H9 (cell line): Measurements from ENCODE around the gene SNTN. TPM values are rescaled to one million over a fixed set of nuclear protein-coding genes. Genes with fewer than 3 reads are reported as not detected.

Experiments
- DNase-seq: peaks from one replicate; pipeline ENCODE4 v3.0.0-alpha.2; 2017
- H2AFZ ChIP-seq: one replicate; pipeline ENCODE4 v1.6.1; 2013; ENCODE audit warnings: mild to moderate bottlenecking, low read length, control low read depth, moderate library complexity
- H2AK5ac ChIP-seq: 2 replicates; pipeline ENCODE4 v1.6.1; 2013; ENCODE audit warnings: low read length, control low read depth, mixed read lengths; ENCODE audit not compliant: insufficient read length
- H2BK120ac ChIP-seq: one replicate; pipeline ENCODE4 v1.6.1; 2013; ENCODE audit warnings: low read depth, mild to moderate bottlenecking, low read length, control low read depth, inconsistent platforms; ENCODE audit not compliant: poor library complexity, severe bottlenecking
- H2BK12ac ChIP-seq: 2 replicates; pipeline ENCODE4 v1.6.1; 2013; ENCODE audit warnings: low read length, control low read depth, mixed read lengths, low read depth; ENCODE audit not compliant: insufficient read length
- H2BK15ac ChIP-seq: 2 replicates; pipeline ENCODE4 v1.6.1; 2013; ENCODE audit warnings: low read depth, low read length, control low read depth
- H2BK20ac ChIP-seq: one replicate; pipeline ENCODE4 v1.6.1; 2013; ENCODE audit warnings: low read depth, mild to moderate bottlenecking, low read length, control low read depth, inconsistent platforms; ENCODE audit not compliant: poor library complexity, severe bottlenecking
- H2BK5ac ChIP-seq: 2 replicates; pipeline ENCODE4 v1.6.1; 2013; ENCODE audit warnings: low read length, control low read depth, mixed read lengths; ENCODE audit not compliant: insufficient read length
- H3K14ac ChIP-seq: 2 replicates; pipeline ENCODE4 v1.6.1; 2013; ENCODE audit warnings: low read length, control low read depth; ENCODE audit not compliant: insufficient read depth
- H3K18ac ChIP-seq: 2 replicates; pipeline ENCODE4 v1.6.1; 2013; ENCODE audit warnings: low read depth, mild to moderate bottlenecking, mixed read lengths, low read length, control low read depth; ENCODE audit not compliant: insufficient read length
- H3K23ac ChIP-seq: 2 replicates; pipeline ENCODE4 v1.6.1; 2013; ENCODE audit warnings: low read length, control low read depth, mixed read lengths, low read depth; ENCODE audit not compliant: insufficient read length
- H3K23me2 ChIP-seq: 2 replicates; pipeline ENCODE4 v1.6.1; 2013; ENCODE audit warnings: low read depth, mild to moderate bottlenecking, mixed read lengths, low read length, control low read depth; ENCODE audit not compliant: insufficient read length, poor library complexity, severe bottlenecking
- H3K27ac ChIP-seq: 2 replicates; pipeline ENCODE4 v1.5.1; 2013; ENCODE audit warnings: low read length, control low read depth, mixed read lengths, low read depth; ENCODE audit not compliant: insufficient read length
- H3K27me3 ChIP-seq: 2 replicates; pipeline ENCODE4 v1.6.1; 2013; ENCODE audit warnings: low read length, control low read depth, inconsistent platforms; ENCODE audit not compliant: insufficient read depth
- H3K4ac ChIP-seq: 2 replicates; pipeline ENCODE4 v1.6.1; 2013; ENCODE audit warnings: low read depth, mild to moderate bottlenecking, control low read depth, inconsistent platforms, low read length, moderate library complexity
- H3K4me1 ChIP-seq: 2 replicates; pipeline ENCODE4 v1.6.1; 2013; ENCODE audit warnings: low read length, control low read depth, inconsistent platforms; ENCODE audit not compliant: insufficient read depth
- H3K4me2 ChIP-seq: 2 replicates; pipeline ENCODE4 v1.6.1; 2013; ENCODE audit warnings: low read length, control low read depth, mixed read lengths; ENCODE audit not compliant: insufficient read length, insufficient read depth
- H3K56ac ChIP-seq: 2 replicates; pipeline ENCODE4 v1.6.1; 2013; ENCODE audit warnings: low read depth, mild to moderate bottlenecking, mixed read lengths, low read length, control low read depth; ENCODE audit not compliant: insufficient read length
- H3K79me1 ChIP-seq: 2 replicates; pipeline ENCODE4 v1.6.1; 2013; ENCODE audit warnings: low read depth, mild to moderate bottlenecking, moderate library complexity, low read length, control low read depth, inconsistent platforms; ENCODE audit not compliant: insufficient read depth, poor library complexity, severe bottlenecking
- H3K79me2 ChIP-seq: 2 replicates; pipeline ENCODE4 v1.6.1; 2013; ENCODE audit warnings: low read length, control low read depth, inconsistent platforms; ENCODE audit not compliant: insufficient read depth
- H3K9ac ChIP-seq: 2 replicates; pipeline ENCODE4 v1.6.1; 2013; ENCODE audit warnings: low read length, control low read depth, mixed read lengths; ENCODE audit not compliant: insufficient read length; ENCODE audit errors: extremely low read depth
- H3K9me3 ChIP-seq: one replicate; pipeline ENCODE4 v1.6.1; 2013; ENCODE audit warnings: low read depth, low read length, inconsistent platforms; ENCODE audit not compliant: control insufficient read depth
- H3T11ph ChIP-seq: one replicate; pipeline ENCODE4 v1.6.1; 2013; ENCODE audit warnings: mild to moderate bottlenecking, low read length, control low read depth, inconsistent platforms
- H4K20me1 ChIP-seq: one replicate; pipeline ENCODE4 v1.6.1; 2013; ENCODE audit not compliant: control insufficient read depth, insufficient read length, insufficient read depth
- H4K5ac ChIP-seq: 2 replicates; pipeline ENCODE4 v1.6.1; 2013; ENCODE audit warnings: low read depth, mild to moderate bottlenecking, mixed read lengths, low read length, control low read depth; ENCODE audit not compliant: insufficient read length
- H4K8ac ChIP-seq: replicated peaks from 2 replicates; pipeline ENCODE4 v1.6.1; 2013; ENCODE audit warnings: low read length, control low read depth, mixed read lengths, low read depth; ENCODE audit not compliant: insufficient read length
- H4K91ac ChIP-seq: 2 replicates; pipeline ENCODE4 v1.6.1; 2013; ENCODE audit warnings: low read depth, mild to moderate bottlenecking, moderate library complexity, mixed read lengths, low read length, control low read depth; ENCODE audit not compliant: insufficient read length
- H3K27ac Mint-ChIP-seq, 3 experiments: 2 replicates in 2 of 3; 3 replicates in 1 of 3; pipeline ENCODE4 v1.8.0; 2020 to 2021; ENCODE audit warnings: mixed read lengths in 3 of 3, mild to moderate bottlenecking in 1 of 3, moderate library complexity in 1 of 3
- H3K27me3 Mint-ChIP-seq: 2 replicates; pipeline ENCODE4 v1.8.0; 2021; ENCODE audit warnings: low read depth, mild to moderate bottlenecking, moderate library complexity, mixed read lengths
- H3K36me3 Mint-ChIP-seq, 3 experiments: 2 replicates in 2 of 3; 3 replicates in 1 of 3; pipeline ENCODE4 v1.8.0; 2020 to 2021; ENCODE audit warnings: low read depth in 3 of 3, mixed read lengths in 3 of 3; ENCODE audit not compliant: insufficient read depth in 1 of 3
- H3K4me1 Mint-ChIP-seq, 2 experiments: 2 replicates each; pipeline ENCODE4 v1.8.0; 2020; ENCODE audit warnings: mixed read lengths in 2 of 2
- H3K4me3 Mint-ChIP-seq, 2 experiments: 2 replicates in 1 of 2; 3 replicates in 1 of 2; pipeline ENCODE4 v1.8.0; 2020 to 2021; ENCODE audit warnings: mild to moderate bottlenecking in 2 of 2, mixed read lengths in 2 of 2, moderate library complexity in 1 of 2
- H3K9me3 Mint-ChIP-seq, 2 experiments: 2 replicates in 1 of 2; 3 replicates in 1 of 2; pipeline ENCODE4 v1.8.0; 2020; ENCODE audit warnings: mild to moderate bottlenecking in 2 of 2, mixed read lengths in 2 of 2, moderate library complexity in 1 of 2
- CTCF ChIP-seq: fragments of 200-600 bp; sonication (generic); conservative IDR thresholded peaks from 3 replicates; pipeline ENCODE4 v1.8.0; 2021; ENCODE audit warnings: antibody characterized with exemption, mild to moderate bottlenecking
- WGBS: extraction: QIAGEN DNeasy Blood & Tissue Kit; methylation state at CpG from one replicate; pipeline ENCODE4 v1.1.7; 2013; ENCODE audit warnings: missing lambda C conversion rate, low lambda C conversion rate, mixed read lengths; ENCODE audit not compliant: insufficient read length; ENCODE audit errors: extremely low coverage; 5-methylcytosine and 5-hydroxymethylcytosine counted together
- total RNA-seq: library from RNA; stranded (reverse); gene quantifications from 2 replicates; pipeline ENCODE4 v1.2.1, GENCODE V29; 2021

SNTN gene
- total RNA-seq, 1 experiment from 2014 or later = not detected

DNA sequence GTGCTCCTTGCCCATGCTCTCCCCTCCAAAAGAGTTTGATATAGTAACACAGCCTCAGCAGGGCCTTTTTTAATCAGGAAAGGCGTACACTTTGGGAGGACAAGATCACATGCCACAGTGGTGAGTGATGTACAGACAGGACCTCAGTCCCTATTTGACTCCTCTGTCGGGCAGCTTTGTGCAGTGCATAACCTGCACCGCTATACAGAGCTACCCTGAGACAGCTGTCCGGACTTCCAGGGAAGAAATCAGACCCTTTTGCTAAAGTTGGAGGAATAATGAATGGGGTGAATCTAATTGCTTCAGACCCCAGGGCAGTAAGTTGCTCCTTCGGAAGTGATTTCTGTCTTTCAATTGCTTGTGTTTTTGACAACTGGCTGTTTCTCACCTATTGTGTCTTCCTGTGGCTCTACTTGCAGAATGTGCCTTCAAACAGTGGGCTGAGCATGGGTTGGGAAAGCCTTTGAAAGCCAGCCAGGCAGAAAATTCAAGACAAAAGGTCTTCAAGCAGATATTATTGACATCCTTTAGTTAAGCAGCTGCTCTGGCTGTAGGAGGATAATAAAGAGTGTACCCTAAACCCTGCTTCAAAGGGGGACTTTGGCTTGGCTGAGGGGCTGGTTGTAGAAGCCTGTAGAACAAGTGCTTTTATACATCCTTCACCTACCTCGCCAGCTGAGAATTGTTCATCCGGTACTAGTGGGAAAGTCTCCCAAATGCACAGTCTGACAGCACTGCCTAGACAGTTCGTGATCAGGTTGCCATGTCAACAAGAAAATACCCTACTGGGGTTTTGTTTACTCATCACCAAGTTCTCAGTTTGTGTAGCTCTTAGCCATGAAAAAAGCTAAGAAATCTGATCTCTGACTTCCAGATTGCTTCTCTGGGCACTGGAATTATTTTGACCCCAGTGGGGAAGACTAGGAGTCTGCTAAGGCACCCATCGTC lies 35.1 kb downstream of the SNTN start:
- H3K79me2 ChIP-seq = no peaks in the 10 kb centered on the region
- no peaks in the 10 kb centered on the region for H3K23me2 ChIP-seq
- no peak overlapping the region for H3K14ac ChIP-seq
- no peak overlapping the region for H3K18ac ChIP-seq
- H2BK12ac ChIP-seq = no peak overlapping the region
- peaks cover 0 to 11% (median 0%) of the 10 kb centered on the region in 3 experiments; a peak in 1 of 7 replicates for H3K36me3 Mint-ChIP-seq
- no peak overlapping the region for H2BK15ac ChIP-seq
- H3K27ac Mint-ChIP-seq = no peak overlapping the region
- no peak overlapping the region for H2AK5ac ChIP-seq
- no peaks in the 10 kb centered on the region for H3K79me1 ChIP-seq
- no peak overlapping the region for H3K23ac ChIP-seq
- H2BK20ac ChIP-seq = no peak overlapping the region
- H3K4me3 Mint-ChIP-seq = no peak overlapping the region
- H3K4me1 Mint-ChIP-seq = no peaks in the 10 kb centered on the region
- no CpG with 5 or more reads among the region's 9 CpGs for WGBS
- H3K27me3 ChIP-seq = no peaks in the 10 kb centered on the region
- no peak overlapping the region for H2BK5ac ChIP-seq
- TF ChIP-seq CTCF = no peak
- no peak overlapping the region for H4K91ac ChIP-seq
- H3K9ac ChIP-seq = no peak overlapping the region
- no peak overlapping the region for H4K5ac ChIP-seq
- no peak for DNase-seq
- no peaks in the 10 kb centered on the region for H3K4me1 ChIP-seq
- H4K20me1 ChIP-seq = no peaks in the 10 kb centered on the region
- H2BK120ac ChIP-seq = no peak overlapping the region
- H3T11ph ChIP-seq = no peak overlapping the region
- H3K4ac ChIP-seq = no peak overlapping the region
- H2AFZ ChIP-seq = no peak overlapping the region
- H4K8ac ChIP-seq = no peak overlapping the region
- H3K4me2 ChIP-seq = no peak overlapping the region
- H3K9me3 ChIP-seq = no peaks in the 10 kb centered on the region
- H3K56ac ChIP-seq = no peak overlapping the region
- no peak overlapping the region for H3K27ac ChIP-seq
- H3K9me3 Mint-ChIP-seq = peaks cover 7 to 16% of the 10 kb centered on the region in 2 experiments; a peak in 2 of 5 replicates
- H3K27me3 Mint-ChIP-seq = no peaks in the 10 kb centered on the region; the same call in 1 of the 2 replicates
